ENCODE results near the gene LRRC49.
A peak's percentile ranks its signal among the peaks of the same experiment; 100 is the strongest.
"Not testable (repeated sequence)": the region's sequence is repeated elsewhere in the genome, so short reads cannot be mapped to it uniquely, and the experiment has no call there.

Gene LRRC49

DNA sequence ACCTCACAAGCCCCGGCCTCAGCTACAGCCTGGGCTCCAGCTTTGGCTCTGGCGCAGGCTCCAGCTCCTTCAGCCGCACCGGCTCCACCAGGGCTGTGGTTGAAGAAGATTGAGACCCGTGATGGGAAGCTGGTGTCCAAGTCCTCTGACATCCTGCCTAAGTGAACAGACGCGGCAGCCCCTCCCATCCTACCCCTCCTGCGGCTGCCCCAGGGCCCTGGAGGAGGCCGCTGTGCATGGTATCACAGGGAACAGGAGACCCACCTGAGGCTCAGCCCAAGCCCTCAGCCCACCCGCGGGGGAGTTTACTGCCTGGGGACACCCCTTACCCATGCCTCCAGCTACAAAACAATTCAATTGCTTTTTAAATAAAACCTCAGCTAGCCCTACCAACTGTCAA lies 32.6 kb upstream of the LRRC49 start:
- TF ChIP-seq, protein P1, sequence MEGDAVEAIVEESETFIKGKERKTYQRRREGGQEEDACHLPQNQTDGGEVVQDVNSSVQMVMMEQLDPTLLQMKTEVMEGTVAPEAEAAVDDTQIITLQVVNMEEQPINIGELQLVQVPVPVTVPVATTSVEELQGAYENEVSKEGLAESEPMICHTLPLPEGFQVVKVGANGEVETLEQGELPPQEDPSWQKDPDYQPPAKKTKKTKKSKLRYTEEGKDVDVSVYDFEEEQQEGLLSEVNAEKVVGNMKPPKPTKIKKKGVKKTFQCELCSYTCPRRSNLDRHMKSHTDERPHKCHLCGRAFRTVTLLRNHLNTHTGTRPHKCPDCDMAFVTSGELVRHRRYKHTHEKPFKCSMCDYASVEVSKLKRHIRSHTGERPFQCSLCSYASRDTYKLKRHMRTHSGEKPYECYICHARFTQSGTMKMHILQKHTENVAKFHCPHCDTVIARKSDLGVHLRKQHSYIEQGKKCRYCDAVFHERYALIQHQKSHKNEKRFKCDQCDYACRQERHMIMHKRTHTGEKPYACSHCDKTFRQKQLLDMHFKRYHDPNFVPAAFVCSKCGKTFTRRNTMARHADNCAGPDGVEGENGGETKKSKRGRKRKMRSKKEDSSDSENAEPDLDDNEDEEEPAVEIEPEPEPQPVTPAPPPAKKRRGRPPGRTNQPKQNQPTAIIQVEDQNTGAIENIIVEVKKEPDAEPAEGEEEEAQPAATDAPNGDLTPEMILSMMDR (conservative IDR thresholded peaks at IDR 0.05; ENCODE audit: low read length): no peak
- DNase-seq (ENCODE audit: low read depth): no peak

DNA sequence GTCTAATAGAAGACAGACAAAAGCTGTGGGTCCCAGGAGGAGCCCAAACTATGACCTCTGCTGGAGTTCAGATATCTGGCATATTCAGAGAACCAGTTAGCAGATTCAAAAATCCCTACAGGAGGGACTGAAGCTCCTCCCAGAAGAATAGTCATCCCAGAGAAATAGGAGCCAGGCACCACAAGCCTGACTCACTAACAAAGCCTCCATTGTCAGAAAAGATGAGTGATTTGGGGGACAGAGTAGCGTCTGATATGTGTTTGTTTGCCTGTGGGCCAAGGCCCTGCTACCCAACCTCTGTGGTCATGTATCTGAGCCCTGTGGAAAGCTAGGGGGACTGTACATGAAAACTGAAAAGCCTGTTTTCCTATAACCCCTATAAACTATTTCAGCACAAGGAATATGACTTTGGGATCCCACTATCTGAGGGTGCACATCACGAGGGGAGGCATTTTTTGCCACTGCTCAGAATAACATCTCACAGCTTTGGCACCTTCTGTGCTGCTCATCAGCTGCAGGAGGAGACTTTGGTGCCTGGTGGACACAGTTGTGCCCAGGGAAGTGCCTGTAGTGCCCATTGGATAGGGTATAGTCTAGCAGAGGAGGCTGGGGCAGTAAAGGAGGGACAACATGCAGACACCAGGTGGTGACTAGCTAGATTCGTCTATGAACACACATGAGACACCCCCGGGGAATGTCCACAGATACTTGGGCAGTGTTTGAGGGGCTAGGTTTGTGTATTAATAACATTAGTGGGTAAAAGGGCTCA lies 29.0 kb upstream of the LRRC49 start:
- H3K4me3 ChIP-seq (ENCODE audit: low read length): no peak overlapping the region
- DNase-seq (ENCODE audit: low read depth): peak; percentile 79
- TF ChIP-seq, protein P1 (conservative IDR thresholded peaks at IDR 0.05; ENCODE audit: low read length): peak; percentile 8; the same call in 1 of the 2 replicates

More for the DNA sequence above, 32.6 kb upstream of the LRRC49 start:
- no peak overlapping the region for H3K4me3 ChIP-seq (ENCODE audit: low read length)

DNA sequence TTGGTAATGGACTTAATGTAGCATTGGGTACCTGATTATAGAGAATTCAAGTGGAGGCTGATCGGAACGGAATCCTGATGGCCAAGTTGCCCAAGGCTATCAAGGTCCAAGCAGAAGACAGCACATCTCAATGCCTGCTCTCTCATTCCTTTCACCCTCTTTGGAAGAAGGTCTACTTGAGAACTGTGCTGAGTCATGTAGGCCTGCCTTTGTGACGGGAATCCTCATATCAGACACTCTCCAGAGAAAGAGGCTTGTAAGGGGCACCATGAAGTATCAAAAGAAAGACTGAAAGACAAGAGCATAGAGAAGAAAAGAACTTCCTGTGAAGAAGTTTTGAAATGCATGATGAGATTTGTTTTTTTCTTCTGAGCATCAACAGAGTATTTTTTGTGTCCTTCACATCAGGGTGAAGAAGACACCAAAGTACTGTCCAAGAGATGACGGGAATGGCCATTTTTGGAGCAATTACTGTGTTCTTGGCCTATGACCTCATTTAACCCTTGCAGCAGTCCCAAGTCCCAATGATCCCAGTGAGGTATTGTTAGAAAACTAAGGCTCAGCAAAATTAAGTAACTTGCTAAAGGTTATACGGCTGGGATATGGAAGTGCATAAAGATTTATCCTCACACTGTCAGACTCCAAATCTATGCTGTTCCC lies 25.5 kb upstream of the LRRC49 start:
- TF ChIP-seq, protein P1 (conservative IDR thresholded peaks at IDR 0.05; ENCODE audit: low read length): no peak
- peak; percentile 33 for DNase-seq (ENCODE audit: low read depth)
- H3K4me3 ChIP-seq (ENCODE audit: low read length): no peak overlapping the region

DNA sequence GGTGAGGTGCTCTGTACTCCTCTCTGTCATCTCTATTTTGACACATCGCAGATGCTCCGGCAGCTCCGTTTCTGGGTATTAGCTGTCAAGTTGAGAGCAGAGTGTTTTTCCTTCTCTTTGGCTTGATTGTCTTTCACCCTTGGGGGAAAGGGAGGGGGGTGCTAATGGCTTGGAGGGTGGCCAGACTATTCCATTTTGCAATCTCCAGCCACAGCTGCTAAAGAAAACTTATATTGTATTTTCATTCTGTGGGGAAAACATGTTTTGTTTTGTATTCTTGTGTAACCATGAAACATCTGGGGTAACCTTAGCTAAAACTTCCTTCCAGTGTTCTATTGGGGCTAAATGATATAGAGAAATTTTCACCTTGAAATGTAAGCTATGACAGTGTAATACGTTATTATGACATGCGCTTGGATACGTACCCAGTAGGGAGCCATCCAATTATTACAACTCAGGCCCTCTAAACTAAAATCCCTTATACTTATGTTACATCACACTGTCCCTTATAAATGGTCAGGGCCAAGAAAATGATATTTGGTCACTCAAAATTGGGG lies 24.6 kb upstream of the LRRC49 start:
- no peak overlapping the region for H3K4me3 ChIP-seq (ENCODE audit: low read length)
- DNase-seq (ENCODE audit: low read depth): peak; percentile 92
- TF ChIP-seq, protein P1 (conservative IDR thresholded peaks at IDR 0.05; ENCODE audit: low read length): no peak

DNA sequence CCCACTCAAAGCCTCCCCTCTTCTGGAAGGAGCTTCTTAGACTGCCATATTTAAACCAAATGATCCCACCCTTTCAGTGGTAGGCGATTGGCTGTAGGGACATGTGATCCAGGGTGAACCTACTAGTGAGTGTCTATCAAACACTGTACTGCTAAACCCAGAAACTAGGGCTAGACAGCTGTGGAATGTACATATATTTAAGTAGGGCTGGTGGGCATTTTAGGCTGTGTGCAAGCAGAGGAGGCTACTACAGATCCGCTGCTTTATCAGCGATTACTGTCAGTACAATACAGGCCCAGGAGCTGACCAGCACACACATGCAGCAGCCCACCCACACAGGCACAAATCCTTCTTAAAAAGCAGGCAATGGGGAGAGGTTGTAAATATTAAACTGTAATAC lies 23.3 kb upstream of the LRRC49 start:
- H3K4me3 ChIP-seq (ENCODE audit: low read length): no peak overlapping the region
- TF ChIP-seq, protein P1 (conservative IDR thresholded peaks at IDR 0.05; ENCODE audit: low read length): no peak
- DNase-seq (ENCODE audit: low read depth): no peak

DNA sequence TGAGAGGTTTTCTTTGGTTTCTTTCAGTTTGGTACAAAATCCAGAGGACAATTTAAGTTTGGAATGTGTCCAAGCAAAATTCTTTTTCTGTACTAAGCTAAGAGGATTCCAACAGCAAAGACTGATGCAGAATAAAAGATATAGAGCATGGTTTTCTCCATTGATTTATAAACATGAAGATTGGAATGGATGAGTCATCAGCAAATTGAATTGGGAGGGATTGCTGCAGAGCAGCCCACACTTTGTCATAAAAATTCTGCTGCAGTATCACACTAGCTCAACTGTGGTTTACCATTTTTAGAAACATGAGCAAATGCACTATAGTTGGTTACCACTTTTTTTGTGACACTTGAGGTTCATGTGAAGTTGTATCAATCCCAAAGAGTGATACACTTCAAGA lies 22.6 kb upstream of the LRRC49 start:
- DNase-seq (ENCODE audit: low read depth): peak; percentile 88
- no peak overlapping the region for H3K4me3 ChIP-seq (ENCODE audit: low read length)
- TF ChIP-seq, protein P1 (conservative IDR thresholded peaks at IDR 0.05; ENCODE audit: low read length): no peak

DNA sequence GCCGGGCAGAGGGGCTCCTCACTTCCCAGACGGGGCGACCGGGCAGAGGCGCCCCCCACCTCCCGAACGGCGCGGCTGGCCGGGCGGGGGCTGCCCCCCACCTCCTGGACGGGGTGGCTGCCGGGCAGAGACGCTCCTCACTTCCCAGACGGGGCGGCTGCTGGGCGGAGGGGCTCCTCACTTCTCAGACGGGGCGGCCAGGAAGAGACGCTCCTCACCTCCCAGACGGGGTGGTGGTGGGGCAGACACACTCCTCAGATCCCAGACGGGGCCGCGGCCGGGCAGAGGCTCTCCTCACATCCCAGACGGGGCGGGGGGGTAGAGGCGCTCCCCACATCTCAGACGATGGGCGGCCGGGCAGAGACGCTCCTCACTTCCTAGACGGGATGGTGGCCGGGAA lies 21.1 kb upstream of the LRRC49 start:
- not testable (repeated sequence) for DNase-seq (ENCODE audit: low read depth); H3K4me3 ChIP-seq (ENCODE audit: low read length)

Data from AG10803 (cell line).